NCI-H748 treated with DMSO at 0.1 percent for 48 hours (cell line): ENCODE data around the gene CTSH.
"Not testable (repeated sequence)": the region's sequence is repeated elsewhere in the genome, so short reads cannot be mapped to it uniquely, and the experiment has no call there.

ENCODE experiments used
- DNase-seq: peaks from one replicate; lab custom pipeline; 2025; lab: John Stamatoyannopoulos, UW

The CTSH gene

GRCh38 chr15:78938658-78939488, 6.0 kb downstream of the CTSH start:
- DNase-seq, result no peak

- no peak for DNase-seq
Observed at GRCh38 chr15:78937132-78937739, 7.6 kb downstream of the CTSH start.

- no peak for DNase-seq
Observed at GRCh38 chr15:78934655-78935023, 10.2 kb downstream of the CTSH start.

- DNase-seq, result no peak
Observed at GRCh38 chr15:78933823-78934654, 10.8 kb downstream of the CTSH start.

GRCh38 chr15:78933187-78933822, 11.5 kb downstream of the CTSH start:
- no peak for DNase-seq

- no peak for DNase-seq
Observed at GRCh38 chr15:78932258-78932808, 12.5 kb downstream of the CTSH start.

- DNase-seq, result no peak
Observed at GRCh38 chr15:78931439-78932257, 13.2 kb downstream of the CTSH start.

- no peak for DNase-seq
Observed at GRCh38 chr15:78930577-78931388, 14.1 kb downstream of the CTSH start.

GRCh38 chr15:78929536-78930264, 15.1 kb downstream of the CTSH start:
- no peak for DNase-seq

- no peak for DNase-seq
Observed at GRCh38 chr15:78928616-78929093, 16.2 kb downstream of the CTSH start.

- DNase-seq, result not testable (repeated sequence)
Observed at GRCh38 chr15:78928176-78928575, 16.7 kb downstream of the CTSH start.

GRCh38 chr15:78927077-78927790, 17.6 kb downstream of the CTSH start:
- DNase-seq, result no peak

- no peak for DNase-seq
Observed at GRCh38 chr15:78925956-78926743, 18.7 kb downstream of the CTSH start.

- DNase-seq, result no peak
Observed at GRCh38 chr15:78925076-78925624, 19.7 kb downstream of the CTSH start.

GRCh38 chr15:78923480-78924360, 21.1 kb downstream of the CTSH start:
- DNase-seq, result no peak

- DNase-seq, result no peak
Observed at GRCh38 chr15:78923015-78923414, 21.8 kb downstream of the CTSH start.

GRCh38 chr15:78922527-78922926, 22.3 kb downstream of the CTSH start:
- DNase-seq, result no peak
